Breast epithelium (tissue), 4 donors: ENCODE results near the gene RASEF. TPM values are rescaled to one million over a fixed set of nuclear protein-coding genes. Genes with fewer than 3 reads are reported as not detected.

Experiments
- DNase-seq, 2 donors: peaks; one replicate each; pipeline ENCODE4 v3.0.0-alpha.2; 2019; ENCODE audit warnings: low spot score in 2 of 2
- H3K27ac ChIP-seq, 2 donors: fragments of 200-600 bp; sonication (generic) in 1 of 2; one replicate each; pipeline ENCODE4 v1.5.1; 2016 to 2019; ENCODE audit warnings: mild to moderate bottlenecking in 1 of 2
- H3K27me3 ChIP-seq, 2 donors: fragments of 200-600 bp; sonication (generic) in 1 of 2; one replicate each; pipeline versions ENCODE4 v1.5.1 to v1.6.0; 2017 to 2019; ENCODE audit warnings: control low read depth in 1 of 2, mild to moderate bottlenecking in 1 of 2
- H3K36me3 ChIP-seq: fragments of 200-600 bp; one replicate; pipeline ENCODE4 v1.5.1; 2019
- H3K4me1 ChIP-seq, 2 donors: fragments of 200-600 bp; sonication (generic); one replicate each; pipeline ENCODE4 v1.5.1; 2016 to 2019; ENCODE audit warnings: control low read depth in 1 of 2
- H3K4me3 ChIP-seq, 3 donors: fragments of 200-600 bp; sonication (generic); 1 replicate in 2 of 3; 2 replicates in 1 of 3; pipeline ENCODE4 v1.5.1; 2016 to 2019; ENCODE audit warnings: mild to moderate bottlenecking in 3 of 3, moderate library complexity in 2 of 3
- H3K9me3 ChIP-seq, 2 donors: fragments of 200-600 bp; sonication (generic) in 1 of 2; one replicate each; pipeline ENCODE4 v1.5.1; 2016 to 2019; ENCODE audit warnings: control low read depth in 1 of 2
- CTCF ChIP-seq, 3 donors: fragments of 450-650 bp; IDR thresholded peaks; one replicate each; pipeline ENCODE4 v1.5.1; 2016 to 2017; ENCODE audit warnings: antibody characterized with exemption in 3 of 3, mild to moderate bottlenecking in 3 of 3, moderate library complexity in 3 of 3
- POLR2A ChIP-seq: fragments of 450-650 bp; IDR thresholded peaks from one replicate; pipeline ENCODE4 v1.6.1; 2016; ENCODE audit warnings: antibody characterized with exemption, mild to moderate bottlenecking, moderate library complexity
- POLR2AphosphoS5 ChIP-seq, 3 donors: sonication (generic); formaldehyde crosslinking; IDR thresholded peaks; one replicate each; pipeline ENCODE4 v1.6.1; 2017; ENCODE audit warnings: antibody characterized with exemption in 3 of 3
- intact Hi-C: fragments of 100-400 bp; cut with DNase I; formaldehyde crosslinking; loops from one replicate; pipeline ENCODE4 v1.15.1; 2023; ENCODE audit warnings: low total_unique reads
- total RNA-seq, 3 donors: library from RNA; depleted of rRNA; stranded (reverse); fragments of >200 nt; gene quantifications; one replicate each; pipeline ENCODE4 v1.1.0, GENCODE V29; 2016

The RASEF gene
- total RNA-seq, 3 donors from 2014 or later = 39.3 to 50.1 TPM; not detected in 1

- intact Hi-C loops = no loop called here
- Histone ChIP-seq H3K9me3 (no peaks in the 10 kb centered on the region), H3K36me3 (no peaks in the 10 kb centered on the region), H3K27me3 (no peaks in the 10 kb centered on the region), H3K27ac (no peak overlapping the region), H3K4me1 (no peaks in the 10 kb centered on the region), H3K4me3 (no peak overlapping the region)
- TF ChIP-seq CTCF (IDR thresholded peaks at IDR 0.05) (no peak), POLR2A (no peak), POLR2AphosphoS5 (IDR thresholded peaks at IDR 0.05) (no peak)
- no peak for DNase-seq
Measured at GRCh38 chr9:83007521-83008300, 55.2 kb downstream of the RASEF start.

GRCh38 chr9:83006378-83006777 lies 56.6 kb downstream of the RASEF start:
- Histone ChIP-seq H3K4me1 (no peaks in the 10 kb centered on the region), H3K27me3 (no peaks in the 10 kb centered on the region), H3K9me3 (no peaks in the 10 kb centered on the region), H3K27ac (no peak overlapping the region), H3K4me3 (no peak overlapping the region), H3K36me3 (no peaks in the 10 kb centered on the region)
- intact Hi-C loops = no loop called here
- no peak for DNase-seq
- TF ChIP-seq POLR2AphosphoS5 (IDR thresholded peaks at IDR 0.05) = no peak
- TF ChIP-seq POLR2A = no peak

GRCh38 chr9:83005963-83006362 lies 57.0 kb downstream of the RASEF start:
- intact Hi-C loops = no loop called here
- DNase-seq = no peak
- H3K9me3 ChIP-seq = no peaks in the 10 kb centered on the region
- no peaks in the 10 kb centered on the region for H3K36me3 ChIP-seq
- TF ChIP-seq POLR2A (no peak), CTCF (IDR thresholded peaks at IDR 0.05) (no peak), POLR2AphosphoS5 (IDR thresholded peaks at IDR 0.05) (no peak)
- no peak overlapping the region for H3K27ac ChIP-seq
- no peaks in the 10 kb centered on the region for H3K27me3 ChIP-seq
- H3K4me3 ChIP-seq = no peak overlapping the region
- H3K4me1 ChIP-seq = no peaks in the 10 kb centered on the region

DNA sequence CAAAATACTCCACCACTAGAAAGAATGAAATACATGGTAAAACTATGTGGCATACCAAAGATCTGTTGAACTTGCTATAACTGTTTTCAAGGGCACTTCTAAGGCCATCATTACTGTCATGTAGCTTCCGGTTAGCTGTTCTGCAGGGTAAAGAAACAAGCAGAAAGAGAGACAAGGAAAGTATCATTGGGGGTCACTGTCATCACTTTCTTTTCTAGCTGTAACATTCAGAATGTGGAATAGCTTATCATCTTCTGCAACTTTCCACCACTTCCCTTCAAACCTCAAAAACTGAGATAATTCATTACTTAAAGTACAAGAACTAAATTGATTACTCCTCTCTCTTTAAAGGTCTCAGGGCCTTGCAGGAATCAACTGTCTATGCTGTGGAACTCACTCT lies 57.6 kb downstream of the RASEF start:
- H3K27ac ChIP-seq = no peak overlapping the region
- no peak for DNase-seq
- no peaks in the 10 kb centered on the region for H3K4me1 ChIP-seq
- H3K9me3 ChIP-seq = no peaks in the 10 kb centered on the region
- no peak for TF ChIP-seq POLR2A
- TF ChIP-seq CTCF (IDR thresholded peaks at IDR 0.05) = no peak
- H3K4me3 ChIP-seq = no peak overlapping the region
- intact Hi-C loops = no loop called here
- H3K36me3 ChIP-seq = no peaks in the 10 kb centered on the region
- H3K27me3 ChIP-seq = no peaks in the 10 kb centered on the region

DNA sequence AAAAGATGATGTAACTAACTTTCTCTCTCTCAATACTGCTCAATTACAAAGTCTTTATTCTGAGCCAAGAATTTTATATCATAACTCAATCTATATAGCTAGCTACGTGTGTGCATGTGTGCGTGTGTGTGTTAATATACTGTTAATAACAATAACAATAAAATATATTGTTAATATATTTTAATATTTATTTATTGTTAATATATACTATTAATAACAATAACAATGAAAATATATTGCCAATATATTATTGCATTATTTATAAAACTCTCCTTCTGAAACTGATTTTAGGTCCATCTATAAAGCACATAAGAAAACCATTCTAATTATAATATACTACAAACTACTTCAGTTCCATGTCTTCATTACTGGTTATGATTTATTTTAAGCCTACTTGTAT lies 60.6 kb downstream of the RASEF start:
- no peaks in the 10 kb centered on the region for H3K9me3 ChIP-seq
- DNase-seq = no peak
- TF ChIP-seq POLR2AphosphoS5 (IDR thresholded peaks at IDR 0.05) (no peak), CTCF (IDR thresholded peaks at IDR 0.05) (no peak), POLR2A (no peak)

More for the DNA sequence above, 60.6 kb downstream of the RASEF start:
- intact Hi-C loops = no loop called here
- Histone ChIP-seq H3K4me1 (no peaks in the 10 kb centered on the region), H3K4me3 (no peak overlapping the region), H3K36me3 (no peaks in the 10 kb centered on the region), H3K27ac (no peak overlapping the region), H3K27me3 (no peaks in the 10 kb centered on the region)
